NCI-H345 treated with DMSO at 0.1 percent for 48 hours (cell line): ENCODE measurements around the gene STMN1.

Experiments used
- DNase-seq: peaks from one replicate; lab custom pipeline; 2025; ENCODE audit not compliant: unreplicated experiment; lab: John Stamatoyannopoulos, UW

STMN1 gene

DNA sequence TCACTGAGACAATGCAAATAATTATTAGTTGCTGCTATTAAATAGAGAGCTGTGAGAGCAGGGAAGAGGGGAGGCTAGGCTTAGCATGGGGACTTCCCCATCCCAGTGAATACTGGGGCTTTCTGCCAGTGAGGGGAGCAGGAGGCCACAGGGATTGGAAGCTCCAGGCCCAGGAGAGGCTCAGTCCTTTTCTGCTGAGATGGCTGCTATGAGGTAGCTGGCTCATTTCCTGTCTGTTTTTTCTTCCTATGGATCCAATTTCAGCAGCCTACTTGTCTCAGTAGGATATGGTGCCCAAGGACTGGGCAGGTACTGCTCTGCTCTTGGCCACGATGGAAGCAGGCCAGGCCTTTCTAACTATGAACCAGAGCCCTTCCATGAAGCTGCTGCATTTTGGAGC, 10.0 kb downstream of the STMN1 start:
- DNase-seq = no peak

DNA sequence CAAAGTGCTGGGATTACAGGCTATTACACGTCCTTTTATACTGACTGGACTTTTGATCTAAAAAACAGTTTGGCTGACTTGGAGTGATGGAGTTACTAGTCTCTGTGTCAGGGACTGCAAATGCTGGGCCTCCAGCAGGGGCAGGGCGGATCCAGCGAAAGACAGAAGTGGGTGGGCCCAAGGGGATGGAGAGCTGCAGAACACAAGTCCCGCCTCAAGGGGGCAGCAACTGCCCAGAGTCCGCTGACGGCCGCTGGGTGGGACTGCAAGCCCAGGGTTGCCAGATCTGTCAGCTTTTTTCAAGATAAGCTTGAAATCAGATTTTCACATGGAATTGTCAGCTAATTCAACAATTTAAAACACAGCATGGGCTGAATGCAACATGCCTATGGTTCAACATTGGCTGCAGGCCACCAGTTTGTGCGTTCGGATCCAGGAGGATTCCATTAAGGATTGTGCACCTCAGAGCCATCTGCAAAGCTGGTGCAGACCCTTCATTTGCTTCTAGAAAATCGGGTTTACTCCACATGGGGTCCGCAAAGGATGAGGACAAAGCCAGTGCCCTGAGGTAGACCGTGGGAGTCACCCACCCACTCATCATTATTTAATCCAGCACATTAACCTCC, 10.7 kb downstream of the STMN1 start:
- DNase-seq = peak; percentile 74

DNA sequence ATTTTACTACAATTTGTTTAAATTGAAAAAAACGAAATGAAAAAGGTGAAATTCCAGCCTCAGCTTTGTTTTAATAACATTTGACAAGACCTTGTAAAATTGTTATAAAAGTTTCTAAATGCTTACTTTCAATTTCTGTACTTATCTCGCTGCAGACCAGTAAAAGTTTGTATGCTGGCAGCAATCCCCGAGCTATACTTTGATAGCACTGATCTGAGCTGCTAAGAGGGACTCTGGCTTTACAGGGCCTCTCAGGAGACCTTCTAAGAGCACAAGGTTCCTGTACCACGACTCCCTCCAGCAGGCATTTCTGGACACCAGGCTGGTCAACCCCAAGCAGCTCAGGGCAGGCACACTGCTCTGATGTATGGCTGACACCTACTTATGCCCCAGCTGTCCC, 13.1 kb downstream of the STMN1 start:
- no peak for DNase-seq

DNA sequence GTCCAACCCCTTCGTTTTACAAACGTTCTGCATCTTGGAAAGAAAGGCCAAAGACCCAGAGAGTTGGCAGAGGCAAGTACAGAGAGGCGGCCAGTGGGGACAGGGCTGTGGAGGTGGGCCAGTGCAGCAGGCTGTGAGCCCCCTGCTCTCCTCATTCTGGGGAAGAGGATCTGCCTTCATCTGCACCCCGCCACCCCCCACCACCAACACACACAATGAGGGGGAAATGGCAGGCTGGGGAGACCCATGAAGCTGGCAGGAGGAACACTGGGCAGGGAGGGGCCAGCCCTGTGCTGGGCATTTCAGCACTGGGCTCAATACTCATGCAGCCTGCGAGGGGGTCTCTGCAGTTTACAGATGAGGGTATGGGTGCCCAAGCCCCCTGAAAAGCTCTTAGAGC, 14.6 kb downstream of the STMN1 start:
- DNase-seq = no peak

DNA sequence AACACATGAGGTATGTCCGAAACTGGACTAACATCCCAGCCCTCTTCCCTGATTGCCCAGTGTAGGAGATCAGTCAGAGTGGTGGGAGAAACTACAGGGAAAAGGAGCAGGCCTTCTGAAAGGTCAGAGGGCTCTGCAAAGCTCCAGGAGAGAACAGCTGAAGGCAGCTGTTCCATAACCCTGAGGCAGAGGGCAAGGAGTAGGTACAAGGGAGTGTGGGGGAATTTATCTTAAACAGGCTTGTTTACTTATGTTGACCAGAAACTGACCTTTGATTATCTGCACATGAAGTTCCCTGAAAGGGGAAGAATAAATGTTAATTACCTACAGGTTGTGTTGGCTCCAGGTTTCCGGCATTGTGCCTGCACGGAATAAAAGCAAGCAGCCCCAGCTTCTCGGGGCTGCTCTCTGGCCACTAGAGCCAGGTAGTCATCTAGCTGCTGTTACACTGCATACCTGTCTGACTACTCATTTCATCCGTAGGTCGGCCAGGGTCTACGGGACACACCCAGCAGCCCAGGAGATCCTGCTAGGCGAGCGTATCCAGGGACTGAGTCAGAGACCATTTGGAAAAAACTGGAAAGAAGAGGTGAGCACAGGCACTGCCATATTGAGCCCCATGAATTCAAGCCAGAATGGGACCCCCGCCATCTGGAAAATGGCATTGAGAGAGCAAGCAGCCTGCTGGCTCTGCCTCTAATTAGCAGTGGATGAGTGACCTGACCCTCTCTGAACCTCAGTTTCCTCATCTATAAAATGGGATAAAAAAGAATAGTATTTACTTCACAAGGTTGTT, 15.8 kb downstream of the STMN1 start:
- no peak for DNase-seq

DNA sequence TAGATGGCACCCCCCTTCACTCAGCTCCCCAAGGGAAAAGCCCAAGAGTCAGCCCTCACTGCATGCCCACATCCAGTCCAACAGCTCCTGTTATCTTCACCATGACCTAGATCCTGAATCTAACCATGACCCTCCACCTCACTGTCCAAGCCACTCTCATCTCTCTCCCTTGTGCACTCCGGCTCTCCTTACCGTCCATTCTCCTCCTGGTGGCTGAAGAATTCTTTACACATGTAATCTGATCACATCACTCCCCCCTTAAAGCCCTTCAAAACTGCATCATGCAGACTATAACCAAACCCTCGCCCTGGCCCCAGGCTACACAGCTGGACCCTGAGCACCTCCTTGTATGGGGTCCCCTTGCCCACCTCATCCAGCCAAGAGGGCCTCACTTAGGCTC, 16.7 kb downstream of the STMN1 start:
- peak; percentile 92 for DNase-seq

DNA sequence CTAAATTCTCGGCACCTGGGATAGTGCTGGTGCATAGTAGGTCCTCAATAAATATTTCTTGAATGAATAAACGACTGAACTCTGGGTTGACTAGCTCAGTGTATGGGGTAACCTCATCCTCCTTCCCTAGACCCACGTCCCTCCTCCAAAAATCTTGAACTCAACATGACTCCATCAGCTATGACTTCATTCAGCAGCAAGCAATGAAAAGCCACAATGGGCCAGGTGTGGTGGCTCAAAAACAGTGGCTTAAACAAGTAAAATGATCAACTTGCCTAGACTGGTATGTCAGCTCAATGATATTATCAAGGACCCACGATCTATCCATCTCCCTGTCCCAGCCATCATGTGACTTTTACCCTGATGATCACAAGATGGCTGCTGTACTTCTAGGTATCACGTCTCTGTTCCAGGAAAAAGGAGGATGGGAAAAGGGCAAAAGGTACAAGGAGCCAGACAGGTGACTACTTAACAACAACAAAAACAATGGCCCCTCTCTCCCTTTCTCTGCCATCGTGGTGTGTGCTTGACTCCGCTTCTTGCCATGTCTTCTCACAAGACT, 17.7 kb downstream of the STMN1 start:
- DNase-seq = no peak

DNA sequence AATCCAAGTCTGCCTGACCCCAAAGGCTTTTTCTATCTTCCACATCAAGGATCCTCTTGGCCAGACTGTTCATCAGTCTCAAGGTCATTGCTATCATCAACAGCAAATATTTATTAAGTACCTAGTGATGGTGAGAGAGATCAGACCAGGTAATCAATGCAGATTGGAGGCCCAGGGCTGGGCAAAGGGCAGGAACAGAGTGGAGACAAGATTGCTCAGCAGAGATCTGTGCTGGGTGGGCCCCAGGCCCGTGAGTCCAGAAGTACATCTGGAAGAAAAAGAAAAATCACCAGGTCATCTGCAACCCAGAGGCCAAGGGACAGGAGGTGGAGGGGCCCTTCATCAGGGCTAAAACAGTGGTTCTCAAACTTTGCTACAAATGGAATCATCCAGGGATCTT, 20.6 kb downstream of the STMN1 start:
- no peak for DNase-seq

DNA sequence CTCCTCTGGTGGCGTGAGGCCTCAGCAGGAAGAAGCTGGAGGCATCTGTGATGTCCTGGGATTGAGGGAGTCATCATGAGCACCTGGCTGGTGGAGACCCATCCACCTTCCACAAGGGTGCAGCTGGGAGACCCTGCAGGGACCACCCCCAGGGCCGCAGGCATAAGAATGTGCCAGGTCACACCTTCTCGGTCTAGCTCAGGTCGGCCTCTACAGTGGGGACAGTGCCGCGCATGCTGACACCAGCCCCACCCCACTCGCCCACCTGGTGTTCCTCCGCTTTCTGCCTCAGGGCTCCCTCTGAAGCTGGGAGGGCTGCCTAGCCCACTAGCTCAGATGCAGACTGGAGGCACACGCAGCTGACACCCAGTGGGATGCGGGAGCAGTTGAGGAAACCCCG, 25.0 kb downstream of the STMN1 start:
- DNase-seq = no peak

DNA sequence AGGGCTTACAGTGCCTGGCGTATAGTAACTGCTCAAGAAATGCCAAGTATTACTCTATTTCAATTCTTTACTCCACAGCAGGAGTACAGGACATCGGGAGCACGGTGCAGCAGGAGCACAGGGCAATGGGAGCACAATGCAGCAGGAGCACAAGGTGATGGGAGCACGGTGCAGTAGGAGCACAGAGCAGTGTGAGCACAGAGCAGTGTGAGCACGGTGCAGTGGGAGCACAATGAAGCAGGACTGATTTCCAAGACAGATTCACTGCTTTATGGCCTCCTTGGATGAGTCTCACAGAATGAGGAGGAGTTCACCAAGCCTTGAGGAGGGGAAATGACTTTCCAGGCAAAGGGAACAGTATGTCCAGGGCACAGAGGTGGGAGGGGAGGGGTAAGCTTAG, 25.7 kb downstream of the STMN1 start:
- DNase-seq = no peak

DNA sequence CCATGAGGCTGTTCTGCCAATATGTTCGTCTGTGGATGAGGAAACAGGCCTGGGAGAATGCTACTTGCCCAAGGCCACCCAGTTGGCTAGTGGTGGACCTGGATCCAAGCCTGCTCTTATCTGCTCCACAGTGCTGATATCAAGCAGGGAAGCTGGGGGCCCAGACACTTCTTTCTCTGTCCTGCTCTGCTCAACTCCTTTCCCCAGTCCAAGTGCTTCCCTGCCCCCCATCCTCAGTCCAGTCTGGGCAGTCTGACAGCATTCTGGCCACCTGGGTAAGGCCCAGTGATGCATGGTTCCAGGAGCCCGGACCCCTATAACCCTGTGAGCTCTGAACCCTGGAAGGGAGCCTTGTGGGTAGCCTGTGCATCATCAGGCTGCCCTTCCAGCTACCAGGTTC, 26.5 kb downstream of the STMN1 start:
- no peak for DNase-seq

DNA sequence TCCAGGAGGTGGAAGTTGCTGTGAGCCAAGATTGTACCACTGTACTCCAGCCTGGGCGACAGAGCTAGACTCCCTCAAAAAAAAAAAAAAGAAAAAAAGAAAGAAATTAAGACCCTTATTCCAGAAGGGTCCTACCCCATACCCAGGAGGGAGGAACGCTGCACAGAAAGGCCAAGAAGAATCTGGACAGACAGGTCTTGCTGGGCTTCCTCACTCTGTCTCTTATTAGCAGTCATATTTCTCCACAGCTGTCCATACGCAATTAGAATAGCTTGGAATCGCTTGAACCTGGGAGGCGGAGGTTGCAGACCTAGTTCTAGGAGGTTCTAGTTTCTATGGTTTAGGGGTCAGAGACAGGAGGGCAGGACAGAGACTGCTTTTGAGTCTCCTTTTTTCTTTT, 27.5 kb downstream of the STMN1 start:
- no peak for DNase-seq

DNA sequence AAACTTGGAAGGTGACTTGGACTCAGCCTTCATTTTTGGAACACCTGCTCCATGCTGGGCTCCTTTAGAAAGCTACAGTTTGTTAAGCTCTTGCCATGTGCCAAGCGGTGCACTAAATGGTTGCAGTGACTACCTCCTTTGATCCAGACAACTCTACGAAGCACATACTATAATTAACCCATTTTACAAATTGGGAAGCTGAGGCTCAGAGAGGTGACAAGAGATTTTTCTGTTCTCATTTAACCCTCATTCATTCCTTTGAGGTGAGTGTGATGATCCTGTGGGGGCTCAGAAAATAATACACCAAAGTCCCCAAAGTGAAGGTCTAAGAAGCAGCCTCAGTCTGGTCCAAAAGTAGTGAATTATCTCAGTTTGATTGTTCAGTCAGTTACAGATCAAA, 29.1 kb downstream of the STMN1 start:
- DNase-seq = no peak

DNA sequence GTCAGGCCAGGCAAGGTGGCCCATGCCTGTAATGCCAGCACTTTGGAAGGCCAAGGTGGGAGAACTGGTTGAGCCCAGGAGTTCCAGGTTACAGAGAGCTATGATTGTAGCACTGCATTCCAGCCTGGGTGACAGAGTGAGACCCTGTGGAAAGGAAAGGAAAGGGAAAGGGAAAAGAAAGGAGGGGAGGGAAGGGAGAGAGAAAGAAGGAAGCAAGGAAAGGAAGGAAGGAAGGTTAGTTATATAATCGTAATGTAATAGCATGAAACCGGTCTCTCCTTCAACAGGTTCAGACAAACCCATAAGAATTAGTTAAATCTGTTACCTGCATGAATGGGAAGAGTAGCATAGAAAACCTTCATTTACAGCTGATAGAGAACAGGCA, 29.5 kb downstream of the STMN1 start:
- no peak for DNase-seq

DNA sequence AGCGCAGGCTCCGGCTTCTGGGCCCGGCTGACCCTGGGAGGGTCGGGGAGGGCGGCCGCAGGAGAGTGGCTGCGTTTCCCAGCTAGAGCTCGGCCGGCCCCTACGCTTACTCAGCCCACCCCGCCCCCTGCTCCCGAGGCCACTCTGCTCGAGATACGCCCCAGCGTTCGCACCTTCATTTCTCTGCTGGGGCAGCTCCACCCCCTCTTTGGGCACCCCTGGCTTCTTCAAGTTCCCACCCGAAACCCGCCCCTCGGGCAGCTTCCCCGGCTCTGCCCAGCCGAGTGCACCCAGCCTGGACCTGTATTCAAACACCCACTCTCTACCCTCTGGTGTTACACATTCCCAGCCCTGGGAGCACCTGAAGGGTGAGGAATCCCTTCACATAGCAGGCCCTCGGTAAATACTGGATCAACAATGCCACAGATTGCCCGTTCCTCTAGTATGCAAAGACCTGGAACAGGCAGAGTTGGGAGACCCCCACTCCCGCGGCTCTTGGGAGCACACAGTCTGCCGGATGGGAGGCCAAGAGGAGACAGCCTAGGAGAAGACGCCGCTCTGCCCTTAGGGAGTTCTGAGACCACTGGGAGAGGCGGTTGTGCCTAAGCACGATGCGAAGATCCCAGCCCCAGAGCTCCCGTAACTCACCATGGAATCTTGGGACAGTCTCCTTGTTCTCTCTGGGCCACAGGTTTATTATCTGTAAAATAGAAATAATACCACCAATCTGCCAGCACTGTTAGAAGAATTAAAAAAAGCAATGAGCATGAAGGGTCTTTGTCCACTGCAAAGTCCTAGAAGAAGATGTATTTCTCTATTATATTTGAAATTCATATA, 30.1 kb downstream of the STMN1 start:
- no peak for DNase-seq

DNA sequence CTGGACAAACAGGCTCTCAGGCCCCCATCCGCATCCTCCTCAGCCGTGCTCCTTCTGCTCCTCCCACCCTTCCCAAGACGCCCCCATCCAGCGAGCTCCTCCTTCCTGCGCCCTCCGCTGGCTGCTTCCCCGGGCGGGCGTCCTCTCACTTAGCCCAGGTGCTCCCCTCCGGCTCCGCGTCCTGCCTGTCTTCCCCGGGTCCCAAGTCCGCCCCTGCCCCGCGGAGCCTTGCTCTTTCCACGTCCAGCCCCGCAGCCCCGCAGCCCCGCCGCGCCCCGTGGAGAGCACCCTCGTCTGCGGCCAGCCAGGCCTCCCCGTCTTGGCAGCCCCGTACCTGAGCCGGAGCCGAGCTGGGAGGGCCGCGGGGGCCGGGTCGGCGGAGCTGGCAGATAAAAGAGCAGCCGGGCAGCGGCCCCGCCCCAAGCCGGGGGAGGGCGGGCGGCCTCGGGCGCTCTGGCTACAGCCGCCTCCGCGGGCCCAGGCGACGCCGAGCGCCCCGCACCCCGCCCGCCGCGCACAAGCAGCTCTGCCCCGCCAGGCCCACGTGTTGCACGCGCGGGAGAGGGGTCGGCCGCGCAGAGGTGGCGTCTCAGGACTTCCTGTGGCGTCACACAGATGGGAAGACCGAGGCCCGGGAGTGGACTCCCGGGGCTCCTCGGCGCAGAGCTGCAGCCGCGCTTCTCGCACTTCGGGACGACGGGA, 30.9 kb downstream of the STMN1 start, which contains the start of gene PAQR7:
Gene PAQR7 (minus strand): TSS at position 555 of the 702 bp plus-strand sequence. CDS start 11,869 bp downstream, outside the sequence.
- DNase-seq = no peak

DNA sequence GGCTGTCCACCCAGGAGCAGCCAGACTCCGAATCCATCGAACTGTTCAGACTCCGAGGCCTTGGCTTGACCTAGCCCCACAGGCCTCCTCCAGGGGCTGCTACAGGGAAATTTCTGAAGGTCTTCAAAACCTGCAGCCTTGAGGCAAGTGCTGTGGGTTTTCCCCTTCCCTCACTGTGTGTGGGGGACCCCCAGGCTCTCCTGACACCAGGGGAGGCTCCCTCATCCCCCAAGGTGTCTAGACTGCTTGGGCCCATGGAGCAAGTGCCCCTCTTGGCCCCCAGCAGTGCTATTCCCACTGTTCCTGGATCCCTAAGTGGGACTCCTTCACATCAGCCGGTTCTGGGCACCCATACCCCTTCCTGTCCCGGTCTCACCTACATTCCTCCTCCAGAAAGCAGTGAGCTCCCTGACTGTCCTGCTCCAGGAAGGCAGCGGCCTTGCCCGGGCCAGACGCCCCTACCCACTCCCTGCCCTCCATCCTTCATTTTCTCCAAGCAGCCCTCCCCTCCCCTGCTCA, 31.5 kb downstream of the STMN1 start:
- no peak for DNase-seq

DNA sequence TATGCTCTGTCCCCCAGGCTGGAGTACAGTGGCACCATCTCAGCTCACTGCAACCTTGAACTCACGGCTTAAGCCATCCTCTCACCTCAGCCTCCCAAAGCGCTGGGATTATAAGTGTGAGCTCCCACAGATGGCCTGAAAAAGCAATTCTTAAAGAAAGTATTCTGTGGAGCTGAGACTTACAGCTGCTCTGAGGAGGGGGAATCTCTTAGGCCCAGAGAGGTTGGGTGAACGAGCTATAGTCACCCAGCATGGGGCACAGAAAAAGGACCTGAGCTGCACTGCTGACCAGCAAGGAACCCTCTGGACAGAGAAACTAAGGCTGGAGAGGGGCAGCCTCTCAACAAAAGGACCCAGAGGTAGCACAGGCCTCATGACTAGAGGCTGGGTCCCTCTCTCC, 32.0 kb downstream of the STMN1 start:
- DNase-seq = no peak

DNA sequence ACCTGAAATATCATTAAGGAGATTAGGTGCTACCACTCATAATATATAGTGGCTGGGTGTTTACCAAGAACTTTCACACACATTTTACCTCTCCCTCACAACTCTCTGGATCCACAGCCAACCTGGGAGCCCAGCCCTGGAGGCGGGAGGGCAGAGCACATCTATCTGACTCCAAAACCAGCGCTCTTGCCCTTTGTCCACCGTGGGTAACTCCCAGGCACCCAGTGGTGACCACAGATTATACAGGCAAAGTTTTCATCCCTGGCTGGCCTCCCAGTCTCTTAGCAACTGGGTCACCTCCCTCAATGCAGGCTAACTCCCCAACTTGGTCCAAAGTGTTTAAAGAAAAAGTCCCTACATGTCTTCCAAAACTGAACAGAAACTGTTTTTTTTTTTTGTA, 33.1 kb downstream of the STMN1 start:
- no peak for DNase-seq

DNA sequence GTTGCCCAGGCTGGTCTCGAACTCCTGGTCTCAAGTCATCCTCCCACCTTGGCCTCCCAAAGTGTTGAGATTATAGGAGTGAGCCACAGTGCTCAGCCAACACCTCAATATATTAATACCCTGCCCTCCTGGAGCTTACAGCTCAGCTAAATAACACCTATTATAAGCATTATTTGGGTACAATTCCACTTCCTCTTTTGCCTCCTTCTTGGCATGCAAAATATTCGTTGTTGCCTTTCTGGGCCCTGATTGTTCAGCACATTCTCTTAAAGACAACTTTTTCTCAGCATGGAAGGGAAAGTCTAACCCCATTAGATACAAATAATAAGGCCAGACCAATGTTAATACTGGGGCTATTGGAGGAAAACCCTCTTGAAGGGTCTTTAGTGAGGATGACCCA, 33.5 kb downstream of the STMN1 start:
- DNase-seq = no peak
